22Rv1 (cell line): ENCODE data around the gene C1QTNF3.

ENCODE experiments used
- H3K27ac ChIP-seq: fragments of 450-650 bp; 2 replicates; pipeline ENCODE4 v1.5.1; 2017
- CTCF ChIP-seq: fragments of 450-650 bp; IDR thresholded peaks from 2 replicates; pipeline ENCODE4 v1.5.1; 2017; ENCODE audit warnings: mild to moderate bottlenecking
- ZFX ChIP-seq: fragments of 450-650 bp; IDR thresholded peaks from 2 replicates; pipeline ENCODE4 v1.6.1; 2017; ENCODE audit warnings: antibody characterized with exemption, borderline replicate concordance

The C1QTNF3 gene

GRCh38 chr5:34001241-34001841 is 41.7 kb downstream of the C1QTNF3 start:
- TF ChIP-seq ZFX (no peak), CTCF (no peak)
- H3K27ac ChIP-seq: peak overlapping the region; percentile 27; the same call in 1 of the 2 replicates

GRCh38 chr5:33999978-34000377 is 43.0 kb downstream of the C1QTNF3 start:
- H3K27ac ChIP-seq: no peak overlapping the region
- TF ChIP-seq ZFX (no peak), CTCF (no peak)

GRCh38 chr5:33997331-33997983 is 45.6 kb downstream of the C1QTNF3 start:
- H3K27ac ChIP-seq: no peak overlapping the region
- peak; percentile 84 for TF ChIP-seq CTCF
- no peak for TF ChIP-seq ZFX

- H3K27ac ChIP-seq: no peak overlapping the region
- TF ChIP-seq ZFX (no peak), CTCF (no peak)
Measured at GRCh38 chr5:33995865-33996264, 47.1 kb downstream of the C1QTNF3 start.

GRCh38 chr5:33994845-33995244 is 48.2 kb downstream of the C1QTNF3 start:
- H3K27ac ChIP-seq: no peak overlapping the region
- TF ChIP-seq ZFX: no peak
- TF ChIP-seq CTCF: no peak

GRCh38 chr5:33992864-33993263 is 50.1 kb downstream of the C1QTNF3 start:
- H3K27ac ChIP-seq: no peak overlapping the region
- TF ChIP-seq CTCF: no peak
- no peak for TF ChIP-seq ZFX

GRCh38 chr5:33985447-33985846 is 57.6 kb downstream of the C1QTNF3 start:
- H3K27ac ChIP-seq: no peak overlapping the region
- no peak for TF ChIP-seq ZFX
- no peak for TF ChIP-seq CTCF
